ENCODE measurements around the gene ZAP70. TPM values are rescaled to one million over a fixed set of nuclear protein-coding genes. Genes with fewer than 3 reads are reported as not detected.

ZAP70 gene
- total RNA-seq, 1 experiment from 2014 or later, result not detected

DNA sequence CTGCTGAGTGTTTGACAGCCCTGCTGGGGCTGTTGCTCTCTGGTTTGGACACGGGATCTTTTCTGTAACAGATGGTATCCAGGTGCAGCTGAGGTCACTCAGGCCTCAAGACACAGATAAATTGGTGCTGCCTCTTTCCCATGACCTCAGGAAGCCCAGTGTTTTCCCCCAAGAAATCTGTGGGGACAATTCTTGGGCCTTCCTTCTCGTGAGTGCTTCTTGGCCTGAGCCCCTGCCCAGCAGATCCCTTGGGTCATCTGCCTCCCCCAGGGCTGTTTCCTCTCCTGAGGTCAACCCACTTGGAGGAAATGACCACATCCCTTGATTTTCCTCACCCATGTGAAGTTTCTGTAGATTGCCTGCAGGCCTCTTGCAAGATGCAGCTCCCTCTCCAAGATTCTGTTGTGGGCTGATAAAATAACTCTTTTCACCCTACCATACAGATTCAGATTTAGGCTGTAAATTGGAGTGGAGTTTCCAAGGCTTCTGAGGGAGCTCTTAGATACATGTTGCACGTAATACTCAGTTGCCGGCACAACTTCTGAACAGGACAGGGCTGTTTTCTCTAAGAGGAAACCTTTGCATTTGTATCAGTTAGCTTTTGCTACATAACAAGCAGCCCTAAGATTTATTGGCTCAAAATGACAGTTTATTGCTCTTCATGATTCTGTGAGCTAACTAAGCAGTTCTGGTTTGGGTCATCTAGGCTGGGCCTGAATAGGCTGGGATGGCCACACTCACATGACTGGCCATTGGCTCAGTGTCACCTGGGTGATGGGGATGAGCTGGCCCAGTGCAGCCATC is 13.1 kb downstream of the ZAP70 start:
- H3K27ac ChIP-seq, result no peak overlapping the region
- H3F3A ChIP-seq (ENCODE audit: insufficient read depth, low read depth), result no peaks in the 10 kb centered on the region; the same call in 1 of the 2 replicates
- H3K27me3 ChIP-seq (ENCODE audit: insufficient read depth, low read depth), result no peaks in the 10 kb centered on the region
- no peak overlapping the region for H3K4me2 ChIP-seq
- H3K79me2 ChIP-seq (ENCODE audit: low read depth), result no peaks in the 10 kb centered on the region
- H2AFZ ChIP-seq, result no peak overlapping the region
- no peaks in the 10 kb centered on the region for H3K9me2 ChIP-seq (ENCODE audit: insufficient read depth)
- TF ChIP-seq, protein P1, sequence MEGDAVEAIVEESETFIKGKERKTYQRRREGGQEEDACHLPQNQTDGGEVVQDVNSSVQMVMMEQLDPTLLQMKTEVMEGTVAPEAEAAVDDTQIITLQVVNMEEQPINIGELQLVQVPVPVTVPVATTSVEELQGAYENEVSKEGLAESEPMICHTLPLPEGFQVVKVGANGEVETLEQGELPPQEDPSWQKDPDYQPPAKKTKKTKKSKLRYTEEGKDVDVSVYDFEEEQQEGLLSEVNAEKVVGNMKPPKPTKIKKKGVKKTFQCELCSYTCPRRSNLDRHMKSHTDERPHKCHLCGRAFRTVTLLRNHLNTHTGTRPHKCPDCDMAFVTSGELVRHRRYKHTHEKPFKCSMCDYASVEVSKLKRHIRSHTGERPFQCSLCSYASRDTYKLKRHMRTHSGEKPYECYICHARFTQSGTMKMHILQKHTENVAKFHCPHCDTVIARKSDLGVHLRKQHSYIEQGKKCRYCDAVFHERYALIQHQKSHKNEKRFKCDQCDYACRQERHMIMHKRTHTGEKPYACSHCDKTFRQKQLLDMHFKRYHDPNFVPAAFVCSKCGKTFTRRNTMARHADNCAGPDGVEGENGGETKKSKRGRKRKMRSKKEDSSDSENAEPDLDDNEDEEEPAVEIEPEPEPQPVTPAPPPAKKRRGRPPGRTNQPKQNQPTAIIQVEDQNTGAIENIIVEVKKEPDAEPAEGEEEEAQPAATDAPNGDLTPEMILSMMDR (conservative IDR thresholded peaks at IDR 0.05), result no peak
- no peak for TF ChIP-seq EZH2 (IDR thresholded peaks at IDR 0.05; ENCODE audit: low read depth)
- peaks cover 14% of the 10 kb centered on the region; the same call in 1 of the 2 replicates for H3K9me3 ChIP-seq (ENCODE audit: insufficient read depth, low read depth)
- no peaks in the 10 kb centered on the region for H4K20me1 ChIP-seq (ENCODE audit: insufficient read depth)
- no peaks in the 10 kb centered on the region for H3K36me3 ChIP-seq (ENCODE audit: low read depth)
- ChIA-PET POLR2A (ENCODE audit: unreplicated experiment) (interaction anchor here (0.5 kb wide), 1 partner anchor 62 kb away, joined by 3 read pairs; the partner anchor contains the start of gene ACTR1B), CTCF (no interaction called here)
- intact Hi-C loops (cut with micrococcal nuclease; ENCODE audit: unreplicated experiment), result no loop called here
- no TSS peak for BruUV-seq (replicated peaks)
- H3K4me3 ChIP-seq, result no peak overlapping the region
- no peaks in the 10 kb centered on the region for H3K4me1 ChIP-seq (replicated peaks; ENCODE audit: insufficient read depth)
- DNase-seq, result no peak

DNA sequence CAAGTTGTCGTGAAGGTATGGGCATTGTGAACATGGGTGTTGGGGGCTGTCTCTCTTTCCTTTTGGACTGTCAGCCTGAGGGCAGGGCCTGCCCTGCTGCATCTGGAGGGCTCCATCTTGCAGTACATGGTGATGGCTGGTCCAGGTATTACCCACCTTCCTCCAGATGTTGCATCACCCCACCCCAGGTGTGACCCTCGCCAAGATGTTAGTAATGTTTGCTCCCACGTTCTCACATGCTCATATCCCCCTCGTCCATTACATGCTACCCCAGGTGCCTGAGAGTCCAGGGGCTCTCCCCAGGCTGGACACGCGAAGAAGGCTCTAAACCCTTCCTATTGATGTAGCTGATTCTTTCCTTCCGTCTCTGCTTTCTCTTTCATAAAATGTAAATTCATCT is 13.9 kb downstream of the ZAP70 start:
- Histone ChIP-seq H3K27ac (no peak overlapping the region), H3K4me1 (replicated peaks; ENCODE audit: insufficient read depth) (no peaks in the 10 kb centered on the region), H4K20me1 (ENCODE audit: insufficient read depth) (no peaks in the 10 kb centered on the region), H3F3A (ENCODE audit: insufficient read depth, low read depth) (no peaks in the 10 kb centered on the region; the same call in 1 of the 2 replicates), H2AFZ (no peak overlapping the region), H3K36me3 (ENCODE audit: low read depth) (no peaks in the 10 kb centered on the region), H3K9me2 (ENCODE audit: insufficient read depth) (no peaks in the 10 kb centered on the region), H3K4me3 (no peak overlapping the region), H3K79me2 (ENCODE audit: low read depth) (no peaks in the 10 kb centered on the region), H3K27me3 (ENCODE audit: insufficient read depth, low read depth) (no peaks in the 10 kb centered on the region), H3K4me2 (no peak overlapping the region), H3K9me3 (ENCODE audit: insufficient read depth, low read depth) (peaks cover 14% of the 10 kb centered on the region; the same call in 1 of the 2 replicates)
- POLR2A ChIA-PET (ENCODE audit: unreplicated experiment), result no interaction called here
- no peak for TF ChIP-seq EZH2 (IDR thresholded peaks at IDR 0.05; ENCODE audit: low read depth)
- TF ChIP-seq, protein P1 (conservative IDR thresholded peaks at IDR 0.05), result no peak
- no TSS peak for BruUV-seq (replicated peaks)
- intact Hi-C loops (cut with micrococcal nuclease; ENCODE audit: unreplicated experiment), result no loop called here
- no peak for DNase-seq
- CTCF ChIA-PET, result no interaction called here

DNA sequence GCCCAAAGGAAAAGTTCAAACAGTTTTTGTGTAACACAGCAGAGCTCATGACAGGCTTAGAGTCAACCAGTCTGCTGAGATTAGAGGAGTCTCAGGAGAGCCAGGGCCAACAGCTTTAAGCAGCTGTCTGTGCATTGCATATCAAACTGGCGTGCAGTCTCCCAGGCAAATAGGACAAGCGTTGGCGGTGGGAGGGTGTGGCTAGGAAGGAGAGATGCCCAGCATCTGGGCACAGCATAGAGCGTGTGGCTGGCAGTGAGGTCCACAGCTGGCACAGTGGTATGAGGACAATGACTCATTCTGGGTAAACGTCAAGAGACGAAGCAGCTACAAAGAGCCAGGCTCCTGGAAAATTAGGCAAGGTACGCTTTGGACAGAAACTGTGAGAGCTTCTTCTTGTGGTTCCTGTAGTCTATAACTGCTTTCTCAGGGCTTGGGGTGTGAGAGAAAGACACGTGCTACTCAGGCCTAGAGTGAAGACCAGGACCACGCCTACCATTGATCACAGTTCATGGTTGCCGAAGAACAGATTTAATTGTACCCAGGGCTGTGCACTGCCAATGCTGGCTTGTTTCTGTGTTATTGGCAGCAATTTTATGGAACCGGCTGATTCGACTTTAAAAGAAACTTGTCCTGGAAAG is 14.8 kb downstream of the ZAP70 start:
- intact Hi-C loops (cut with micrococcal nuclease; ENCODE audit: unreplicated experiment), result no loop called here
- Histone ChIP-seq H3K79me2 (ENCODE audit: low read depth) (no peaks in the 10 kb centered on the region), H3K9me3 (ENCODE audit: insufficient read depth, low read depth) (peaks cover 14% of the 10 kb centered on the region; the same call in 1 of the 2 replicates), H3K36me3 (ENCODE audit: low read depth) (no peaks in the 10 kb centered on the region), H2AFZ (no peak overlapping the region), H3K27ac (no peak overlapping the region), H4K20me1 (ENCODE audit: insufficient read depth) (no peaks in the 10 kb centered on the region), H3K4me3 (no peak overlapping the region), H3F3A (ENCODE audit: insufficient read depth, low read depth) (no peaks in the 10 kb centered on the region; the same call in 1 of the 2 replicates), H3K4me2 (no peak overlapping the region), H3K4me1 (replicated peaks; ENCODE audit: insufficient read depth) (no peaks in the 10 kb centered on the region), H3K27me3 (ENCODE audit: insufficient read depth, low read depth) (no peaks in the 10 kb centered on the region), H3K9me2 (ENCODE audit: insufficient read depth) (no peaks in the 10 kb centered on the region)
- no TSS peak for BruUV-seq (replicated peaks)
- POLR2A ChIA-PET (ENCODE audit: unreplicated experiment), result no interaction called here
- no peak for TF ChIP-seq EZH2 (IDR thresholded peaks at IDR 0.05; ENCODE audit: low read depth)
- TF ChIP-seq, protein P1 (conservative IDR thresholded peaks at IDR 0.05), result no peak
- DNase-seq, result peak in 1 of 2 experiments; percentile 33
- CTCF ChIA-PET, result no interaction called here
